HG03108 (cell line): ENCODE data around the gene NPB.

ENCODE experiments used
- ATAC-seq: cut with Tn5 transposase; IDR thresholded peaks from one replicate; pipeline ENCODE4 v1.9.1; 2021; ENCODE audit warnings: moderate library complexity; ENCODE audit not compliant: unreplicated experiment

The NPB gene

GRCh38 chr17:81934850-81935708 is 33.0 kb downstream of the NPB start:
- no peak for ATAC-seq

GRCh38 chr17:81935709-81936084 is 33.7 kb downstream of the NPB start:
- no peak for ATAC-seq

DNA sequence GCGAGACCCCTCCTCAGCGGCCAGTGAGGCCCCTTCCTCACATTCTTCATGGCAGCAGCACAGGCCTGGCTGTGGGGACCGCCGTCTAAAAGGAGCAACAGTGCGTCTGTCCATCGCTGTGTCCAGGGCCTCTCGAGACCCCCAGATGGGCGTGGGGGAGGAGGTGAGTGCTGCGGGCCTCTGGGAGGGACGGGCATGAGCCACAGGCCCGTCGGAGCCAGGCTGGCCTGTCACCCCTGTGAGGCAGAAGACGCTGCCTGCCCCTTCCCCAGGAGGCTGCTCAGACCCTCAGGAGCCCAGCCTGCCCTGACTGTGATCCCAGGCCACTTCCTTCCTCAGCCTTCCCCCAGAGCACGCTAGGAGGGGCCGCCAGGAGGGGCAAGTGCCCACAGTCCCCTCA is 37.2 kb downstream of the NPB start:
- ATAC-seq: no peak

DNA sequence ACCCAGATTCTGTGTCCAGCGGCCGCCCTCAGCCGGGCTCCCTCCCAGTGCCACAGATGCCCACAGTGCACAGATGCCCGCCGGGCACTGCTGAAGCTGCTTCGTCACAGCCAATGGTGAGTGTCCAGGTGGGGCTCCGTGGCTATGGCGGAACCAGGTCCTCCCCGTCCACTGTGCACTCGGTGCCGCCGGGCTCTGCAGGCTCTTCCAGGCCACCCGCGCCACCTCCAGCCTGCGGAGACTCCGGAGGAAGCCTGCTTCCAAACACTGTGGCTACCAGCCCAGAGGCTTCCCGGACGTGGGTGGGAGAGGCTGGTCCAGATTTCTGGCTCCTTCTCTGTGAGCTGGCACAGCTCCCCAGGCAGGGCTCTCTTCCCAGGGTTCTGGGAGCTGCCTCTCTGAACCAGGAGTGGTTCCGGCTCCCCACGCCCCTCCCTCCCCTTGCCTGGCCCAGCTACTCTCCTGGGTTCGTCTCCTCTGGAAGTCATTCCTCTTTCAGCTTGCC is 37.9 kb downstream of the NPB start:
- no peak for ATAC-seq

DNA sequence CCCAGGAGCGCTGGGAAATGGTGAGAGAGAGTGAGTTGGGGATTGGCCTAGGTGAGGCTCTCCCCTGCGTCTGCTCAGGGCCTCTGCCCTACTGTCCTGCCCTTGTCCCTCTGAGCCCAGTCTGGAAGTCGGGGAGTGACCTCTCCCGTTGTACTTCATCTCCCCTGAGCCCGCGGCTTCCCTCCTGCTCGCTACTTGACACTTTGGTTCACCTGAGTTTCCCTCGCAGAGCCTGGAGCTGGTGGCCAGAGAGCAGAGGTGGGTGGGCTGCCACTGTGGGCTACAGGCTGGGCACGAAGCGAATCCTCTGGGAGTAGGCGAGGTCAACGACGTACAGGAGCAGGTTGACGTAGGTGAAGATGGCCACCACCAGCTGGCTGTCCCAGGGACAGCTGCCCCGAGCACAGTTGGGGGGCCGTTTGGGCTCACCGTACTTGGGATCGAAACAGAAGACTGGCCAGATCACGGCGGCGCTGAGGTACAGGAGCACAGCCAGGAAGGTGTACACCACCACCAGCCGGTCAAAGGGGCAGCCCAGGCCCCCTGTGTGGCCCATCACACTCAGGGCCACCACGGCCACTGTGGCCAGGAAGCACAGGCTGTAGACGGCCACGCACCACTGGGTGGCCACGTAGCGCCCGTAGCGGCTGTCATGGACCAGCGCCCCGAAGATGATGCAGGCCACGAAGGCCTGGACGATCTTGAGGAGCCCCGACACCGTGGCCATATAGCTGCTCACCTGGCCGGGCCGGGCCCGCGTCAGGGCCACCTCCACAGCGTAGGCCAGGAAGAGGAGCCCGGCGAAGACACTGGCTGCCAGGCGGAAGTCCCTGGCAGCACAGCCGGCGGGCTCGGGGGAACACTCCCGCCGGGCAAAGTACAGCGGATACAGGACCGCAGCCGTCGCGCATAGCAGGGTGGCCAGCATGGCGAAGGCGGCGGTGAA is 38.8 kb downstream of the NPB start:
- no peak for ATAC-seq

- no peak for ATAC-seq
Measured at GRCh38 chr17:81941484-81942166, 39.6 kb downstream of the NPB start.

GRCh38 chr17:81942167-81942553 is 40.1 kb downstream of the NPB start:
- no peak for ATAC-seq

GRCh38 chr17:81944858-81945257 is 42.8 kb downstream of the NPB start:
- ATAC-seq: no peak

- ATAC-seq: no peak
Measured at GRCh38 chr17:81947189-81947588, 45.2 kb downstream of the NPB start, which contains the start of gene MYADML2. MYADML2 (minus strand) TSS chr17:81947233; CDS start chr17:81941741, 5,492 bp downstream.

DNA sequence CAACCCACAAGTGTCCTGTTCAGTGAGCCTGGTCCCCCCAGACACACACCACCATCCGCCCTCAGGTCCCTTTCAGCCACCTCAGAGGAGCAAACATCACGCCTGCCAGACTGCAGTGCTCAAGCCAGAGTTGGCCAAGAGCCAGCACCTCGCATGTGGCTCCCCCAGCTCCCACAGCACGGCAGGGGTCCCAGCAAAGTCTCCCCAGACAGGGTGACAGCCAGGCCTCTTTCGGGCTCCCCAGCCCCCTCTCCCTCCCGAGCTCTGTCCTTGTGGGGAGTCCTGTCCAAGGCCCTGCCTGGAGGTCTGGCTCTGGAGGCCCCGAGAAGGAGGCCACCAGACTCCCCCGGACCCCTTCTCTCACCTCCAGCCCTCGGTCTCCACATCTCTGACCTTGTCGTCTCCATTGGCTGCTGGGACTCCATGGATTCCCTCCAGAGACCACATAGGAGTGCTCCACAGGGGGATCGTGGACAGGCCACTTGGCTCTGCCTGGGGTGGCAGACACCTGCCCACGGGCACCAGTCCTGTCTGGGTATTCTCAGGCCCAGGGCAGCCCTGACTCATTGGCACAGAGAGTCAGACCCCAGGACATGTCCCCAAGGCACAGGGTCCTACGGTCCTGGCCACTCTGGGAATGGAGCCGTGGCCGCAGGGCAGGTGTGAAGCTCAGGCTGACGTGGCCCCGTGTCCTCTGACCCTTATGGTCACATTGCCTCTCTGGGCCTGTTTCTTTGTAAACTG is 46.8 kb downstream of the NPB start:
- no peak for ATAC-seq

- ATAC-seq: no peak
Measured at GRCh38 chr17:81950501-81950900, 48.5 kb downstream of the NPB start.

- no peak for ATAC-seq
Measured at GRCh38 chr17:81951785-81952684, 50.0 kb downstream of the NPB start.
